Lower leg skin (tissue), 3 donors: ENCODE measurements around the gene HOXC9.

Source experiments
- CTCF ChIP-seq, 3 donors: fragments of 450-650 bp; IDR thresholded peaks; one replicate each; pipeline ENCODE4 v1.5.1; 2016; ENCODE audit warnings: antibody characterized with exemption in 3 of 3, mild to moderate bottlenecking in 3 of 3, moderate library complexity in 2 of 3
- POLR2A ChIP-seq, 2 donors: fragments of 450-650 bp; IDR thresholded peaks; one replicate each; pipeline ENCODE4 v1.6.1; 2016 to 2017; ENCODE audit warnings: antibody characterized with exemption in 2 of 2, mild to moderate bottlenecking in 1 of 2, moderate library complexity in 1 of 2

- TF ChIP-seq CTCF (IDR thresholded peaks at IDR 0.05) (no peak), POLR2A (IDR thresholded peaks at IDR 0.05) (no peak)
Measured at GRCh38 chr12:53978477-53979356, 21.2 kb upstream of the HOXC9 start.
